Keratinocyte (primary cell): Measurements from ENCODE around the gene TRIM25. TPM values are rescaled to one million over a fixed set of nuclear protein-coding genes. Genes with fewer than 3 reads are reported as not detected.

Experiments used
- DNase-seq: peaks from one replicate; pipeline ENCODE4 v3.0.0-alpha.2; 2011; ENCODE audit warnings: low read depth, missing footprints, low spot score
- FAIRE-seq: peaks from 2 replicates; lab custom pipeline; 2011; peaks lifted over from hg19 to GRCh38; lab: Jason Lieb, UNC
- H2AFZ ChIP-seq: 2 replicates; pipeline ENCODE4 v1.6.0; 2012; ENCODE audit warnings: low read length, control low read depth, inconsistent platforms; ENCODE audit not compliant: control insufficient read depth
- H3K27ac ChIP-seq: 2 replicates; pipeline ENCODE4 v1.5.1; 2011; ENCODE audit warnings: low read length; ENCODE audit not compliant: control insufficient read depth, insufficient read depth
- H3K27me3 ChIP-seq: 3 replicates; pipeline ENCODE4 v1.6.0; 2011; ENCODE audit warnings: low read length; ENCODE audit not compliant: control insufficient read depth, insufficient read depth; ENCODE audit errors: extremely low read depth
- H3K36me3 ChIP-seq, 2 experiments: 2 replicates in 1 of 2; 3 replicates in 1 of 2; pipeline ENCODE4 v1.5.1; 2011; ENCODE audit warnings: low read length in 2 of 2, mild to moderate bottlenecking in 1 of 2; ENCODE audit not compliant: control insufficient read depth in 2 of 2, insufficient read depth in 2 of 2; ENCODE audit errors: extremely low read depth in 1 of 2
- H3K4me1 ChIP-seq: 3 replicates; pipeline ENCODE4 v1.5.1; 2011; ENCODE audit warnings: low read length; ENCODE audit not compliant: control insufficient read depth, insufficient read depth; ENCODE audit errors: extremely low read depth
- H3K4me2 ChIP-seq: 3 replicates; pipeline ENCODE4 v1.6.0; 2011; ENCODE audit warnings: low read depth, low read length; ENCODE audit not compliant: control insufficient read depth, insufficient read depth; ENCODE audit errors: extremely low read depth
- H3K4me3 ChIP-seq, 3 experiments: fragments of 200-600 bp in 1 of 3; sonication (generic) in 1 of 3; 2 replicates in 2 of 3; 3 replicates in 1 of 3; pipeline ENCODE4 v1.5.1; 2011 to 2016; ENCODE audit warnings: low read length in 3 of 3, mild to moderate bottlenecking in 3 of 3, control low read depth in 2 of 3, inconsistent platforms in 1 of 3, low read depth in 1 of 3, mixed read lengths in 1 of 3, mixed run types in 1 of 3, moderate library complexity in 1 of 3; ENCODE audit not compliant: control insufficient read depth in 2 of 3, insufficient read depth in 2 of 3; ENCODE audit errors: extremely low read depth in 1 of 3
- H3K79me2 ChIP-seq: 2 replicates; pipeline ENCODE4 v1.6.0; 2012; ENCODE audit warnings: low read length; ENCODE audit not compliant: control insufficient read depth, insufficient read depth
- H3K9ac ChIP-seq: 3 replicates; pipeline ENCODE4 v1.6.0; 2011; ENCODE audit warnings: low read length; ENCODE audit not compliant: control insufficient read depth, insufficient read depth; ENCODE audit errors: extremely low read depth
- H3K9me1 ChIP-seq: 3 replicates; pipeline ENCODE4 v1.6.0; 2011; ENCODE audit warnings: low read length; ENCODE audit not compliant: control insufficient read depth, insufficient read depth; ENCODE audit errors: extremely low read depth
- H3K9me3 ChIP-seq: 2 replicates; pipeline ENCODE4 v1.5.1; 2012; ENCODE audit warnings: low read depth, low read length; ENCODE audit not compliant: control insufficient read depth
- H4K20me1 ChIP-seq: 3 replicates; pipeline ENCODE4 v1.6.0; 2011; ENCODE audit warnings: low read length; ENCODE audit not compliant: control insufficient read depth, insufficient read depth; ENCODE audit errors: extremely low read depth
- EZH2 ChIP-seq: IDR thresholded peaks from one replicate; pipeline ENCODE4 v1.6.1; 2012; ENCODE audit warnings: inconsistent platforms, mild to moderate bottlenecking, low read length, moderate library complexity
- dilution Hi-C: fragments of 300-500 bp; cut with MboI; formaldehyde crosslinking; loops from one replicate; pipeline ENCODE4 v1.7.0; 2020; ENCODE audit warnings: low sequenced_read_pairs; ENCODE audit not compliant: extremely low pct_ligation_motif_present
- polyA plus RNA-seq, 5 experiments: library from polyadenylated mRNA; depleted of rRNA in 3 of 5; stranded (reverse) in 3 of 5; stranded (forward) in 1 of 5; unstranded in 1 of 5; fragments of >200 nt; gene quantifications; 1 replicate in 1 of 5; 2 replicates in 3 of 5; 3 replicates in 1 of 5; pipeline versions ENCODE4 v1.2.1 to v1.2.3, GENCODE V29; 2011 to 2012; ENCODE audit warnings: missing spikeins in 2 of 5, low read depth in 1 of 5, low replicate concordance in 1 of 5
- TF ChIP-seq, protein P1 (sequence below), 3 experiments: IDR thresholded peaks in 1 of 3; conservative IDR thresholded peaks in 1 of 3; optimal IDR thresholded peaks in 1 of 3; 2 replicates in 2 of 3; 3 replicates in 1 of 3; pipeline versions ENCODE3 to v1.5.1; 2011; ENCODE audit warnings: low read length in 3 of 3, mild to moderate bottlenecking in 3 of 3, moderate library complexity in 2 of 3, control low read depth in 1 of 3, inconsistent platforms in 1 of 3; ENCODE audit not compliant: insufficient read depth in 2 of 3; ENCODE audit errors: extremely low read depth in 1 of 3

Gene TRIM25
- polyA plus RNA-seq, 1 donor (not counting 4 experiments of a cell fraction or from before 2014, with no cell fraction given): 60.3 TPM

DNA sequence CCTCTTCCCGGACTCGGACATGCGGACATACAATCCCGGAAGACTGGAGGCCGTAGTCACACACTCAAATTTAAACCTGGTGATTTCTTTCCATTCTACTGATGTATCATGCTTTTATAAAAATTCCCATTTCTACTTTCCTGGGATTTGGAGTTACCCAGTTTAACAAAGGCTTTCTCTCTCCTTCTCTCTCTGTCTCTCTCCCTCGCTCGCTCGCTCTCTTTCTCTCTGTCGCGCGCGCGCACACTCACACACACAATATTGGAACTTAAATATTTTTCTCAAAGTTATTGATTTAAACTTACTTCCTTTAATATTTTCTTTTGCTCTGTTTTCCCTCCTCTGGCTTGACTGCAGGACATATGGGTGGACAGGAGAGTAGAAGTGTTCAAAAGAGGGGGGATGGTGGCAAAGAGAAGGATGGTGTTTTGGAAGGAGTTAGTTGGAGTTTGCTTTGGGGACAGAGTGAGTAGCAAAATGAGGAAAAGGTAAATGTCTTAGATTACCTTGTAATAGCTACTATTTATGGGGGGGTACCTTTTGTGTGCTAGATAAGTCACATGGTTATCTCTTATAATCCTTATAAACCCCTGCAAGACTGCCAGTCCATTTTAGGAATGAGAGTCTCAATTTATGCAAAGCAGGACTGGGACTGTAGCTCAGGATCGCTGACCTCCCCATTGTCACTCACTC lies 878 bp upstream of the TRIM25 start:
- peak overlapping the region; percentile 93 for H3K27ac ChIP-seq
- H3K9me1 ChIP-seq: no peaks in the 10 kb centered on the region
- H3K9me3 ChIP-seq: no peaks in the 10 kb centered on the region
- peaks cover 43% of the 10 kb centered on the region for H3K79me2 ChIP-seq
- no peak for DNase-seq
- dilution Hi-C loops: no loop called here
- H3K4me2 ChIP-seq: peak overlapping the region; percentile 86
- H3K4me1 ChIP-seq: peaks cover 27% of the 10 kb centered on the region
- peak overlapping the region; percentile 85 to 97 (median 93) for H3K4me3 ChIP-seq
- H4K20me1 ChIP-seq: no peaks in the 10 kb centered on the region
- TF ChIP-seq, protein P1, sequence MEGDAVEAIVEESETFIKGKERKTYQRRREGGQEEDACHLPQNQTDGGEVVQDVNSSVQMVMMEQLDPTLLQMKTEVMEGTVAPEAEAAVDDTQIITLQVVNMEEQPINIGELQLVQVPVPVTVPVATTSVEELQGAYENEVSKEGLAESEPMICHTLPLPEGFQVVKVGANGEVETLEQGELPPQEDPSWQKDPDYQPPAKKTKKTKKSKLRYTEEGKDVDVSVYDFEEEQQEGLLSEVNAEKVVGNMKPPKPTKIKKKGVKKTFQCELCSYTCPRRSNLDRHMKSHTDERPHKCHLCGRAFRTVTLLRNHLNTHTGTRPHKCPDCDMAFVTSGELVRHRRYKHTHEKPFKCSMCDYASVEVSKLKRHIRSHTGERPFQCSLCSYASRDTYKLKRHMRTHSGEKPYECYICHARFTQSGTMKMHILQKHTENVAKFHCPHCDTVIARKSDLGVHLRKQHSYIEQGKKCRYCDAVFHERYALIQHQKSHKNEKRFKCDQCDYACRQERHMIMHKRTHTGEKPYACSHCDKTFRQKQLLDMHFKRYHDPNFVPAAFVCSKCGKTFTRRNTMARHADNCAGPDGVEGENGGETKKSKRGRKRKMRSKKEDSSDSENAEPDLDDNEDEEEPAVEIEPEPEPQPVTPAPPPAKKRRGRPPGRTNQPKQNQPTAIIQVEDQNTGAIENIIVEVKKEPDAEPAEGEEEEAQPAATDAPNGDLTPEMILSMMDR (optimal IDR thresholded peaks at IDR 0.05 in 1 of 3, IDR thresholded peaks at IDR 0.05 in 1 of 3, conservative IDR thresholded peaks at IDR 0.05 in 1 of 3; ENCODE audit: extremely low read depth in 1 of 3, insufficient read depth in 2 of 3, low read length in 3 of 3): no peak
- no peak for TF ChIP-seq EZH2
- no peak overlapping the region for H2AFZ ChIP-seq
- FAIRE-seq: no peak
- peaks cover 0 to 15% of the 10 kb centered on the region in 2 experiments for H3K36me3 ChIP-seq
- peak overlapping the region; percentile 97 for H3K9ac ChIP-seq
- H3K27me3 ChIP-seq: no peaks in the 10 kb centered on the region

DNA sequence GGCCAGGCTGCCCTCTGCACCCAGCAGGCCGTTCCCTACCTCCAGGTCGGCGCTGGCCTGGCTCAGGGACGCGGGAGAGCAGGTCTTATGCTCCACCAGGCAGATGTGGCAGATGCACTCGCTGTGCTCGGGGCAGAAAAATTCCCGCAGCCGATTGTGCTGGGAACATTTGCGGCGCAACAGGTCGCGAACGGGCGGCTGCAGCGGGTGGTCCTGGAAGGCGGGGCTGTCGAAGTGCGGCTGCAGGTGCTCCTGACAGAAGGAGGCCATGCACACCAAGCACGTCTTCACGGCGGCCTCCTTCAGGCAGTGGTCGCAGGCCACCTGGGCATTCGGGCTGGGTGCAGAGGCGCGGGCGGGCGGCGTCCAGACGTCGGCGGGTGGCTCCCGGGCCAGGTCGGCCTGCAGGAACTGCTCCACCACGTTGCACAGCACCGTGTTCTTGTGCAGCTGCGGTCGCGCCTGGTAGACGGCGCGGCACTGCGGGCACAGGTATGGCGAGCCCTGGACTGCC lies 439 bp downstream of the TRIM25 start:
- TF ChIP-seq, protein P1 (optimal IDR thresholded peaks at IDR 0.05 in 1 of 3, IDR thresholded peaks at IDR 0.05 in 1 of 3, conservative IDR thresholded peaks at IDR 0.05 in 1 of 3; ENCODE audit: extremely low read depth in 1 of 3, insufficient read depth in 2 of 3, low read length in 3 of 3): no peak
- no peak for TF ChIP-seq EZH2
- Histone ChIP-seq H4K20me1 (no peaks in the 10 kb centered on the region), H3K27ac (peak overlapping the region; percentile 93), H3K36me3 (peaks cover 2 to 23% of the 10 kb centered on the region in 2 experiments), H3K9ac (peak overlapping the region; percentile 97), H3K4me1 (peaks cover 36% of the 10 kb centered on the region), H3K4me3 (peak overlapping the region; percentile 85 to 97 (median 93)), H3K9me3 (no peaks in the 10 kb centered on the region), H3K9me1 (no peaks in the 10 kb centered on the region), H3K79me2 (peaks cover 53% of the 10 kb centered on the region), H2AFZ (peak overlapping the region; percentile 92), H3K27me3 (no peaks in the 10 kb centered on the region), H3K4me2 (peak overlapping the region; percentile 97)
- dilution Hi-C loops: no loop called here
- DNase-seq (no peak), FAIRE-seq (no peak)
